HG03469 (cell line): ENCODE measurements around the gene EMC1.
"Not testable (repeated sequence)": the region's sequence is repeated elsewhere in the genome, so short reads cannot be mapped to it uniquely, and the experiment has no call there.

Source experiments
- ATAC-seq: cut with Tn5 transposase; IDR thresholded peaks from one replicate; pipeline ENCODE4 v1.9.1; 2021; ENCODE audit warnings: mild to moderate bottlenecking, moderate library complexity, moderate number of reproducible peaks; ENCODE audit not compliant: unreplicated experiment

Gene EMC1

GRCh38 chr1:19262047-19262446, 10.7 kb upstream of the EMC1 start:
- ATAC-seq, result no peak

GRCh38 chr1:19260211-19261138, 9.2 kb upstream of the EMC1 start:
- no peak for ATAC-seq

GRCh38 chr1:19258353-19258752, 7.0 kb upstream of the EMC1 start:
- no peak for ATAC-seq

GRCh38 chr1:19257178-19257914, 6.0 kb upstream of the EMC1 start:
- no peak for ATAC-seq

GRCh38 chr1:19256301-19256700, 5.0 kb upstream of the EMC1 start:
- ATAC-seq, result not testable (repeated sequence)

- ATAC-seq, result no peak
These were observed 4.0 kb upstream of the EMC1 start for GRCh38 chr1:19255288-19255687.

GRCh38 chr1:19254416-19254815, 3.1 kb upstream of the EMC1 start:
- no peak for ATAC-seq

GRCh38 chr1:19250629-19251304, 557 bp downstream of the EMC1 start:
- no peak for ATAC-seq

- no peak for ATAC-seq
These were observed 10.4 kb downstream of the EMC1 start for GRCh38 chr1:19240673-19241538.

- ATAC-seq, result no peak
These were observed 11.4 kb downstream of the EMC1 start for GRCh38 chr1:19239876-19240275.

GRCh38 chr1:19234224-19234623, 17.1 kb downstream of the EMC1 start:
- no peak for ATAC-seq

- ATAC-seq, result no peak
These were observed 18.8 kb downstream of the EMC1 start for GRCh38 chr1:19232524-19232846.

- ATAC-seq, result not testable (repeated sequence)
These were observed 19.4 kb downstream of the EMC1 start for GRCh38 chr1:19231736-19232523.

- no peak for ATAC-seq
These were observed 21.4 kb downstream of the EMC1 start for GRCh38 chr1:19229828-19230325.

GRCh38 chr1:19229229-19229628, 22.1 kb downstream of the EMC1 start:
- no peak for ATAC-seq

- no peak for ATAC-seq
These were observed 28.1 kb downstream of the EMC1 start for GRCh38 chr1:19222979-19223824.

GRCh38 chr1:19222573-19222972, 28.8 kb downstream of the EMC1 start:
- no peak for ATAC-seq

- ATAC-seq, result no peak
These were observed 30.3 kb downstream of the EMC1 start for GRCh38 chr1:19220991-19221390.
